ENCODE results near the gene NOL7. TPM values are rescaled to one million over a fixed set of nuclear protein-coding genes. Genes with fewer than 3 reads are reported as not detected.

Gene NOL7
- total RNA-seq, 4 donors from 2014 or later = 77.2 to 88.5 (median 83.7) TPM

- TF ChIP-seq CTCF (IDR thresholded peaks at IDR 0.05; ENCODE audit: low read depth) = no peak
Measured at GRCh38 chr6:13654496-13654895, 39.4 kb downstream of the NOL7 start.

GRCh38 chr6:13655700-13656099 is 40.6 kb downstream of the NOL7 start:
- no peak for TF ChIP-seq CTCF (IDR thresholded peaks at IDR 0.05; ENCODE audit: low read depth)

GRCh38 chr6:13660273-13660672 is 45.1 kb downstream of the NOL7 start:
- no peak for TF ChIP-seq CTCF (IDR thresholded peaks at IDR 0.05; ENCODE audit: low read depth)

- TF ChIP-seq CTCF (IDR thresholded peaks at IDR 0.05; ENCODE audit: low read depth) = no peak
Measured at GRCh38 chr6:13660893-13661292, 45.8 kb downstream of the NOL7 start.

GRCh38 chr6:13661647-13662046 is 46.5 kb downstream of the NOL7 start:
- TF ChIP-seq CTCF (IDR thresholded peaks at IDR 0.05; ENCODE audit: low read depth) = no peak

- TF ChIP-seq CTCF (IDR thresholded peaks at IDR 0.05; ENCODE audit: low read depth) = no peak
Measured at GRCh38 chr6:13662651-13663334, 47.7 kb downstream of the NOL7 start.

- no peak for TF ChIP-seq CTCF (IDR thresholded peaks at IDR 0.05; ENCODE audit: low read depth)
Measured at GRCh38 chr6:13663986-13664385, 48.9 kb downstream of the NOL7 start.

All from subcutaneous adipose tissue (tissue), 4 donors.